ENCODE data around the gene UTF1.

UTF1 gene

GRCh38 chr10:133280391-133281059 lies 50.5 kb downstream of the UTF1 start:
- no peak for DNase-seq

GRCh38 chr10:133281084-133281483 lies 51.1 kb downstream of the UTF1 start:
- no peak for DNase-seq
